Activated CD4-positive, alpha-beta T cell treated with anti-CD3 and anti-CD28 coated beads, Interleukin-2, amount 10 ng/mL, durations not matched to agents 7 days and 5 days (primary cell): ENCODE data around the gene OR4N2. TPM values are rescaled to one million over a fixed set of nuclear protein-coding genes. Genes with fewer than 3 reads are reported as not detected.
"Not testable (repeated sequence)": the region's sequence is repeated elsewhere in the genome, so short reads cannot be mapped to it uniquely, and the experiment has no call there.

Experiments
- CTCF ChIA-PET: fragments of 350-600 bp; sonication (Branson Sonifier 250); formaldehyde crosslinking; loops from one replicate; lab custom pipeline; 2021; ENCODE audit warnings: antibody characterized with exemption; lab: Charles Lee
- POLR2A ChIA-PET: fragments of 350-600 bp; sonication (Branson Sonifier 250); formaldehyde crosslinking; loops from one replicate; lab custom pipeline; 2021; ENCODE audit warnings: antibody characterized with exemption; lab: Charles Lee
- DNase-seq: peaks from one replicate; pipeline ENCODE4 v3.0.0-alpha.2; 2020
- H3K27ac Mint-ChIP-seq: one replicate; pipeline ENCODE4 v1.8.0; 2021; ENCODE audit warnings: mild to moderate bottlenecking, moderate library complexity, mixed read lengths
- H3K27me3 Mint-ChIP-seq: one replicate; pipeline ENCODE4 v1.8.0; 2021; ENCODE audit warnings: mixed read lengths
- H3K36me3 Mint-ChIP-seq: one replicate; pipeline ENCODE4 v1.8.0; 2021; ENCODE audit warnings: low read depth, mixed read lengths
- H3K4me1 Mint-ChIP-seq: one replicate; pipeline ENCODE4 v1.8.0; 2021; ENCODE audit warnings: mixed read lengths
- H3K4me3 Mint-ChIP-seq: one replicate; pipeline ENCODE4 v1.8.0; 2021; ENCODE audit warnings: mild to moderate bottlenecking, moderate library complexity, mixed read lengths
- H3K9me3 Mint-ChIP-seq: one replicate; pipeline ENCODE4 v1.8.0; 2021; ENCODE audit warnings: mixed read lengths
- total RNA-seq, 2 experiments: library from RNA; stranded (reverse); gene quantifications; one replicate each; pipeline ENCODE4 v1.2.3, GENCODE V29; 2021

OR4N2 gene
- total RNA-seq, 2 experiments from 2014 or later, result not detected

DNA sequence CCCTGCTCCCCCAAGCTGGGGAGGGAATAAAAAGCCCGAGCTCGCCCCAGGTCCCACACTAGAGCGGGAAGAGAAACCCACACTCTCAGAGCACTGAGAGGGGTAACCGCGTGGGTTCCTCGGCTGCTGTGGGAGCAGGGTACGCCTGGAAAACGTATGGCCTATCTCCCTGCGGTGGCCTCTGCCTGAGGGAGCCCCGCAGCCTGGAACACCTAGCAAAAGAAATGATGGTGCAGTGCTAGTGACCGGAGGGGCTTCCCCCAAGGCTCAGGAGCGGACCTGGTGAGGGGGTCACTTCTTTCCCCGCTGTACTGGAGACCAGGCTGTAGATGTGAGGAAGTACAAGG lies 2.5 kb upstream of the OR4N2 start:
- CTCF ChIA-PET, result no interaction called here
- Mint-ChIP-seq H3K9me3 (no peaks in the 10 kb centered on the region), H3K4me3 (no peak overlapping the region), H3K4me1 (no peaks in the 10 kb centered on the region), H3K27me3 (no peaks in the 10 kb centered on the region), H3K27ac (no peak overlapping the region), H3K36me3 (no peaks in the 10 kb centered on the region)
- DNase-seq, result no peak
- POLR2A ChIA-PET, result no interaction called here

DNA sequence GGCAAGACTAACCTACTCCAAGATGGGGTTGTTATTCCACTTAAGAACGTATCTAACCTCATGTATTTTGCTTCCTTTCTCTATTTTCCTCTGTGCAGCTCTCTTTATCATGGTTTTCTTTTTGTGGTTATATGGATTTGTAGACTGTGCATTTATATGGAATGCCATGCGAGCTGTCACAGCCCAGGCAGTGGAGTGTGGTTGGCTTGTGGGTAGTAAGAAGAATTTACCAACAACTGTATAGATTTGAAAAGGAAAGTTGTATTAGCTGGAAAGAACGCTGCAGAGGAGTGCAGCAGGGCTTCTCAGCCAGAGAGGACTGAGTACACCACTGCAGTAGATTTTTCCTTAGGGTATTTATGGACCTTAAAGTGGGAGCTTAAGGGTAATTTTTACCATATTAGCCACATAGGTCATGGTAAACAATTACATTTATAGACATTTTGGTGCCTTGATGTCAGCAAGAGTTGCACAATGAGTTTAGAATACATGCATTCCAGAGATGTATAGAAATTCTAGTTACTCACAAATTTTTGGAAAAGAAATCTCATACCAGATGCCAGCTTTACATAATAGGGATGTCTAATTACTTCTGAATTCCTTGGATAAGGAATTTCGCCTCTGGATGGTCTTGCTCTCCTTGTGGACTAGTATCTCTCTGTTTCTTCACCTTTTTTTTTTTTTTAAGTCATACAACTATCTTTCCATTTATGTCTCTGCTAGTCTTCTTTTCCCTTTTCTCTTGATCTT lies 9.8 kb downstream of the OR4N2 start:
- POLR2A ChIA-PET, H3K4me3 Mint-ChIP-seq, CTCF ChIA-PET, H3K36me3 Mint-ChIP-seq, DNase-seq, H3K27me3 Mint-ChIP-seq, H3K27ac Mint-ChIP-seq, H3K4me1 Mint-ChIP-seq, H3K9me3 Mint-ChIP-seq: not testable (repeated sequence)

DNA sequence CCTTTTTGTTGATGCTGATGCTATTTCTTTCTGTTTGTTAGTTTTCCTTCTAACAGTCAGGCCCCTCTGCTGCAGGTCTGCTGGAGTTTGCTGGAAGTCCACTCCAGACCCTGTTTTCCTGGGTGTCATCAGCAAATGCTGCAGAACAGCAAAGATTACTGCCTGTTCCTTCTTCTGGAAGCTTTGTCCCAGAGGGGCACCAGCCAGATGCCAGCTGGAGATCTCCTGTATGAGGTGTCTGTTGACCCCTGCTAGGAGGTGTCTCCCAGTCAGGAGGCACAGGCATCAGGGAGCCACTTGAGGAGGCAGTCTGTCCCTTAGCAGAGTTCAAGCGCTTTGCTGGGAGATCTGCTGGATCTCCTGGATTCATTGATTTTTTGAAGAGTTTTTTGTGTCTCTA lies 16.3 kb downstream of the OR4N2 start:
- not testable (repeated sequence) for H3K9me3 Mint-ChIP-seq, H3K36me3 Mint-ChIP-seq

DNA sequence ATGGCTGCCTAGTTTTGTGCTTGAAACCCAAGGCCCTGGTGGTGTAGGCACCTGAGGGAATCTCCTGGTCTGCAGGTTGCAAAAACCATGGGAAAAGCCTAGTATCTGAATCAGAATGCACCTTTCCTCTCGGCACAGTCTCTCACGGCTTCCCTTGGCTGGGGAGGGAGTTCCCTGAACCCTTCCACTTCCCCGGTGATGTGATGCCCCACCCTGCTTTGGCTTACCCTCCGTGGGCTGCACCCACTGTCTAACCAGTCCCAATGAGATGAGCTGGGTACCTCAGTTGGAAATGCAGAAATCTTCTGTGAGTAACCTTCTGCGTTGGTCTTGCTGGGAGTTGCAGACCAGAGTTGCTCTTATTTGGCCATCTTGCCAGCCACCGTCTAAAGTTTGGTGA lies 17.4 kb downstream of the OR4N2 start:
- POLR2A ChIA-PET, H3K27ac Mint-ChIP-seq, CTCF ChIA-PET, H3K36me3 Mint-ChIP-seq, DNase-seq, H3K4me1 Mint-ChIP-seq, H3K9me3 Mint-ChIP-seq, H3K27me3 Mint-ChIP-seq, H3K4me3 Mint-ChIP-seq: not testable (repeated sequence)

More for the DNA sequence above, 16.3 kb downstream of the OR4N2 start:
- H3K27ac Mint-ChIP-seq, CTCF ChIA-PET, DNase-seq, H3K27me3 Mint-ChIP-seq, H3K4me1 Mint-ChIP-seq, POLR2A ChIA-PET, H3K4me3 Mint-ChIP-seq: not testable (repeated sequence)

DNA sequence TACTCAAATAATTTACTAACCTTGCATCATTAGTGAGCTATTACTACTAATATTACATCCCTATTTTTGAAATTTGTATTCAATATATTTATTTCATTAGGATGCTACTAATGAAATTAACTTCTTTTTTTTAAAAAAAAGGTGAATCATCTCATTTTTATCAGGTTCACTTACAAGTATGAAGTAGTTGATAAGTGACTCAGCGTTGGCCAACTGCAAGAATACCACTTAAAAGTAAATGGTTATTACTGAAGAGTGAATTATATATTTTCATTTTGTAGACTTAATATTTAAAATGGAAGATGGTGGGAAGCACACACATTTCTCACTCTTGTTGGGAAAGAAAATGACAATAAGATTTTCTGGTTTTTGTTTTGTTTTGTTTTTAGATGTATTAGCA lies 19.6 kb downstream of the OR4N2 start:
- CTCF ChIA-PET, result no interaction called here
- Mint-ChIP-seq H3K4me1 (no peaks in the 10 kb centered on the region), H3K27ac (no peak overlapping the region), H3K4me3 (no peak overlapping the region), H3K9me3 (peaks cover 3% of the 10 kb centered on the region), H3K36me3 (no peaks in the 10 kb centered on the region), H3K27me3 (peaks cover 2% of the 10 kb centered on the region)
- POLR2A ChIA-PET, result no interaction called here
- DNase-seq, result no peak

DNA sequence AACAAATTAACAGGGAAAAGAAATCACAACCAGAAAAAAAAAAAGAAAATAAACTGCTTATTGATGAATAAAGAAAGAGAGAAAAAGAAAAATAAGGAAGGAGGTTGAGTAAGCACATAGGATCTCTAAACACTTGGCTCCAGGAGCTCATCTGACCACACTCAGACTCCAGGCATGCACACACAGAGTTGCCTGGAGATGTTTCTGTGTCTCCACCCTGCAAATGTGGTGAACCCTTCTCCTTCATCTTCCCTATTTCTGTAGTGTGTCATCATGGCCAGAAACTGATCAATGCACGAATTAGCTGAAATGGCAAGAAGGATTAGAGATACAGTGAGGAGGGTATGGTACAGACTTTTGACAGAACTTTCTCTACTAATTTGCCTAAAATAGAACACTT lies 20.2 kb downstream of the OR4N2 start:
- no peak for DNase-seq
- H3K36me3 Mint-ChIP-seq, result no peaks in the 10 kb centered on the region
- ChIA-PET POLR2A (no interaction called here), CTCF (no interaction called here)
- peaks cover 2% of the 10 kb centered on the region for H3K27me3 Mint-ChIP-seq
- H3K4me3 Mint-ChIP-seq, result no peak overlapping the region
- H3K27ac Mint-ChIP-seq, result no peak overlapping the region
- H3K4me1 Mint-ChIP-seq, result no peaks in the 10 kb centered on the region
- H3K9me3 Mint-ChIP-seq, result peaks cover 3% of the 10 kb centered on the region

DNA sequence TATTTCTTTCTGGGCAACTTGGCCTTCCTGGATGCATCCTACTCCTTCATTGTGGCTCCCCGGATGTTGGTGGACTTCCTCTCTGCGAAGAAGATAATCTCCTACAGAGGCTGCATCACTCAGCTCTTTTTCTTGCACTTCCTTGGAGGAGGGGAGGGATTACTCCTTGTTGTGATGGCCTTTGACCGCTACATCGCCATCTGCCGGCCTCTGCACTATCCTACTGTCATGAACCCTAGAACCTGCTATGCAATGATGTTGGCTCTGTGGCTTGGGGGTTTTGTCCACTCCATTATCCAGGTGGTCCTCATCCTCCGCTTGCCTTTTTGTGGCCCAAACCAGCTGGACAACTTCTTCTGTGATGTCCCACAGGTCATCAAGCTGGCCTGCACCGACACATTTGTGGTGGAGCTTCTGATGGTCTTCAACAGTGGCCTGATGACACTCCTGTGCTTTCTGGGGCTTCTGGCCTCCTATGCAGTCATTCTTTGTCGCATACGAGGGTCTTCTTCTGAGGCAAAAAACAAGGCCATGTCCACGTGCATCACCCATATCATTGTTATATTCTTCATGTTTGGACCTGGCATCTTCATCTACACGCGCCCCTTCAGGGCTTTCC lies 24.2 kb downstream of the OR4N2 start:
- H3K27ac Mint-ChIP-seq, DNase-seq, H3K27me3 Mint-ChIP-seq, H3K4me3 Mint-ChIP-seq, H3K36me3 Mint-ChIP-seq, POLR2A ChIA-PET, H3K9me3 Mint-ChIP-seq, H3K4me1 Mint-ChIP-seq, CTCF ChIA-PET: not testable (repeated sequence)

DNA sequence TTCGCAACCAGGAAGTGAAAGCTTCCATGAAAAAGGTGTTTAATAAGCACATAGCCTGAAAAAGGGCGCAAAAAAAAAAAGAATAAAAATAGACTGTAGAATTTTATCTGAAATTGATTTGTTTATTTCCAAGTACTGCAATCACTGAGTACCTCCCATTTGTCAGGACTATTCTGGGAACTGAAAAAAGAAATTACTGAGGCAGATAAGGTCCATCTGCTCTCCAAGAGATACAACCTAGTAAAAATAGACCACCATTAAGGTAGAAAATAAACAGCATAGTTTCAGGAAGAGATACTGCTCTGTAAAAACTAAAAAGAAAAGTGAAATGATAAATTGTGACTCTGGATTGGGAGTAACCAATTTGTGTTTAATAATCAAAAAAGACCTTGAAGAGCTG lies 24.7 kb downstream of the OR4N2 start:
- peaks cover 2% of the 10 kb centered on the region for H3K27me3 Mint-ChIP-seq
- no peaks in the 10 kb centered on the region for H3K36me3 Mint-ChIP-seq
- DNase-seq, result no peak
- POLR2A ChIA-PET, result no interaction called here
- H3K4me3 Mint-ChIP-seq, result no peak overlapping the region
- CTCF ChIA-PET, result no interaction called here
- no peak overlapping the region for H3K27ac Mint-ChIP-seq
- H3K4me1 Mint-ChIP-seq, result no peaks in the 10 kb centered on the region
- no peaks in the 10 kb centered on the region for H3K9me3 Mint-ChIP-seq

DNA sequence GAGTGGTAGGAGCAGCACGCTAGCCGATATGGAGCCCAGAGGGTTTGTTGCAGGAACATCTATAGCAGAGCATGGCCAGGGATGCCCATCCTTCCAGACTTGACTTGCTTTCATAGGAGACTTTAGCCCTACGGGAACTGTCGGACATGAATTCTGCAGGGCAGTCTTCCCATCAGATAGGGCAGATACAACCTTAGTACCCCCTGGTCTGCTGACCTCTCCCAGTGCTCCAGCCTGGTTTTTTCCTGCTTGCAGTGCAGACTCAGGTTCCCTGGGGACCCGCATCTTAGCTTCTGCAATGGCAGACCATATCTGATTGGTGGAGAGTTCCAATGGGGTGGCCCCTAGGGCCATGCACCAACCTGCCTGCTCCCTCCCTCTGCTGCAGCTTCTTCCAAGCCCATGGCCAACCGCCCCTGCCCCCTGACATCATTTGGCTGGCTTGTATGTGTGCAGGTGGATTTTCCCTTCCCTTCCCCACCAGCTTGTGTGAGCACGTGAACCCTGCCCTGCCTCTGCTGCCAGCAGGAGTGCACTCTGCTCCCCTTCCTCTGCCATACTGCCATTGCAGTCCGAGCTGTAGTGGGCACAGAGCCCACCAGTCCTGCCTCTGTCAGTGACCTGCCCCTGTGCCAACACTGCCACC lies 30.8 kb downstream of the OR4N2 start:
- H3K27me3 Mint-ChIP-seq, H3K4me3 Mint-ChIP-seq, POLR2A ChIA-PET: not testable (repeated sequence)

DNA sequence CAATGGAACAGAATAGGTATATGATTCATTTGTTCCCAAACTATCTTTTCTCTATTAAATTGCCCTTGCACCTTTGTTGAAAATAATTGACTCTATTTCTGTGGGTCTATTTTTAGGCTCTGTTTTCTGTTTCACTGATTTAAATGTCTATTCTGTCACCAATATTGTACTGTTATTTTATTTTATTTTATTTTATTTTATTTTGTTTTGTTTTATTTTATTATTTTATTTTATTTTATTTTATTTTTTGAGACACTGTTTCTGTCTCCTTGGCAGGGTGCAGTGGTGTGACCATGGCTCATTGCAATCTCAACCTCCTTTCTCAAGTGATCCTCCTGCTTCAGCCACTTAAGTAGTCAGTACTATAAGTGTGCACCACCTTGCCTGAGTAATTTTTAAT lies 34.9 kb downstream of the OR4N2 start:
- H3K27ac Mint-ChIP-seq, result no peak overlapping the region
- no peaks in the 10 kb centered on the region for H3K4me1 Mint-ChIP-seq
- no peak for DNase-seq
- H3K27me3 Mint-ChIP-seq, result no peaks in the 10 kb centered on the region
- POLR2A ChIA-PET, result no interaction called here
- no peaks in the 10 kb centered on the region for H3K36me3 Mint-ChIP-seq
- no peaks in the 10 kb centered on the region for H3K9me3 Mint-ChIP-seq
- CTCF ChIA-PET, result no interaction called here
- no peak overlapping the region for H3K4me3 Mint-ChIP-seq

More for the DNA sequence above, 30.8 kb downstream of the OR4N2 start:
- H3K4me1 Mint-ChIP-seq, DNase-seq, H3K27ac Mint-ChIP-seq, CTCF ChIA-PET, H3K36me3 Mint-ChIP-seq, H3K9me3 Mint-ChIP-seq: not testable (repeated sequence)

DNA sequence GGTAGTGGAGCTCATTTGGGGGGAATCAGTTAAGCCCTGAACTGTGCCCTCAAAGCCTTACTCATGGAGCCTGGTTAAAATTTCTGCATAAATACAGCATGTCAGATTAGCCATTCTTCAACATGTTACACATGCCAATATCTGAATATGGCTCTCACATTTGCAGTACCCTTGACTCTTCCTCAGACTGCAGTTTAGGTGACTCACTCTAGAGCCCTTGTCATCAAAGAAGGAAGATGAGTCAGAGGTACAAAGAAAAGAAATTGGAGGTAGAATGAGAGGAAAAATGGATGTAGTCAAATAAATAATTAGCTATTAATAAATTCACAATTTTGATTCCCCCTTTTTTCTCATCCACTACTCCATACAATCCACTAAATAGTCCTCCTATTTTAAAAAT lies 47.8 kb downstream of the OR4N2 start:
- Mint-ChIP-seq H3K27me3 (no peaks in the 10 kb centered on the region), H3K27ac (no peak overlapping the region)
- POLR2A ChIA-PET, result no interaction called here

DNA sequence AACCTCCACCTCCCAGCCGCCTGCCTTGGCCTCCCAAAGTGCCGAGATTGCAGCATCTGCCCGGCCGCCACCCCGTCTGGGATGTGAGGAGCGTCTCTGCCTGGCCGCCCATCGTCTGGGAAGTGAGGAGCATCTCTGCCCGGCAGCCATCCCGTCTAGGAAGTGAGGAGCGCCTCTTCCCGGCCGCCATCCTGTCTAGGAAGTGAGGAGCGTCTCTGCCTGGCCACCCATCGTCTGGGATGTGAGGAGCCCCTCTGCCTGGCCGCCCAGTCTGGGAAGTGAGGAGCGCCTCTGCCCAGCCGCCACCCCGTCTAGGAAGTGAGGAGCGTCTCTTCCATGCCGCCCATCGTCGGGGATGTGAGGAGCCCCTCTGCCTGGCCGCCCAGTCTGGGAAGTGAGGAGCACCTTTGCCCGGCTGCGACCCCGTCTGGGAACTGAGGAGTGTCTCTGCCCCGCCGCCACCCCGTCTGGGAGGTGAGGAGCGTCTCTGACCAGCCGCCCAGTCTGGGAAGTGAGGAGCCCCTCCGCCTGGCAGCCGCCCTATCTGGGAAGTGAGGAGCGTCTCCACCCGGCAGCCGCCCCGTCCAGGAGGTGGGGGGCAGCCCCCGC lies 62.6 kb downstream of the OR4N2 start:
- H3K27ac Mint-ChIP-seq, H3K4me1 Mint-ChIP-seq, H3K4me3 Mint-ChIP-seq, H3K36me3 Mint-ChIP-seq, CTCF ChIA-PET, DNase-seq, POLR2A ChIA-PET, H3K9me3 Mint-ChIP-seq, H3K27me3 Mint-ChIP-seq: not testable (repeated sequence)

More for the DNA sequence above, 47.8 kb downstream of the OR4N2 start:
- no peak overlapping the region for H3K4me3 Mint-ChIP-seq
- H3K36me3 Mint-ChIP-seq, result no peaks in the 10 kb centered on the region
- no peaks in the 10 kb centered on the region for H3K4me1 Mint-ChIP-seq
- CTCF ChIA-PET, result no interaction called here
- no peak for DNase-seq
- no peaks in the 10 kb centered on the region for H3K9me3 Mint-ChIP-seq

DNA sequence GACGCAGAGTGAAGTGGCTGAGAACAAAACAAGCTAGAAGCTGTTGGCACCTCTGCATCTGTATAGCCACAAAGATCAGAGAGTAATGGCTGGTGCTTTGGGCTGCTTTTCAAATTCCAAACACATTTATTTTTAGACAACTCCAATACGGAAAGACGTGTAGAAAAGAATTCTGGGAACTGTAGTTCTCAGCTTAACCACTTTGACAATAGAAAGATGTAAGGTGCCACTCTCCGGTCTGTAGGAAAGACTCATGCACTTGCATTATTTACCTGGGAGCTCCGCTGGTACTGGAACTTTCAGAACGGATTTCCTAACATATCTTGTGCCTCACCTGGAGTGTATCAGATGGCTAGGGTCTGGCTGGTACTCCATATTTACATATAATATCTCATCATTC lies 69.6 kb downstream of the OR4N2 start:
- no peaks in the 10 kb centered on the region for H3K4me1 Mint-ChIP-seq
- no peaks in the 10 kb centered on the region for H3K27me3 Mint-ChIP-seq
- POLR2A ChIA-PET, result no interaction called here
- H3K36me3 Mint-ChIP-seq, result no peaks in the 10 kb centered on the region
- CTCF ChIA-PET, result no interaction called here
- no peak overlapping the region for H3K4me3 Mint-ChIP-seq
- no peak overlapping the region for H3K27ac Mint-ChIP-seq
- H3K9me3 Mint-ChIP-seq, result no peaks in the 10 kb centered on the region
- no peak for DNase-seq
